HUES6 (cell line): Measurements from ENCODE around the gene PTTG1.

ENCODE experiments used
- H3K27ac ChIP-seq: 2 replicates; pipeline ENCODE4 v1.7.0; 2013; ENCODE audit warnings: low read depth, mild to moderate bottlenecking, low read length, inconsistent platforms
- H3K27me3 ChIP-seq: 2 replicates; pipeline ENCODE4 v1.6.1; 2013; ENCODE audit warnings: low read length; ENCODE audit not compliant: control insufficient read depth, insufficient read depth
- H3K36me3 ChIP-seq: 2 replicates; pipeline ENCODE4 v1.6.1; 2013; ENCODE audit warnings: low read length; ENCODE audit not compliant: control insufficient read depth, insufficient read depth
- H3K4me1 ChIP-seq: 2 replicates; pipeline ENCODE4 v1.6.1; 2013; ENCODE audit warnings: low read length; ENCODE audit not compliant: control insufficient read depth, insufficient read depth
- H3K4me3 ChIP-seq: 2 replicates; pipeline ENCODE4 v1.5.1; 2013; ENCODE audit warnings: low read depth, low read length
- H3K9ac ChIP-seq: one replicate; pipeline ENCODE4 v1.6.1; 2013; ENCODE audit warnings: mild to moderate bottlenecking, low read length
- H3K9me3 ChIP-seq: 2 replicates; pipeline ENCODE4 v1.6.1; 2013; ENCODE audit warnings: low read depth, low read length; ENCODE audit not compliant: control insufficient read depth, insufficient read depth

Gene PTTG1

DNA sequence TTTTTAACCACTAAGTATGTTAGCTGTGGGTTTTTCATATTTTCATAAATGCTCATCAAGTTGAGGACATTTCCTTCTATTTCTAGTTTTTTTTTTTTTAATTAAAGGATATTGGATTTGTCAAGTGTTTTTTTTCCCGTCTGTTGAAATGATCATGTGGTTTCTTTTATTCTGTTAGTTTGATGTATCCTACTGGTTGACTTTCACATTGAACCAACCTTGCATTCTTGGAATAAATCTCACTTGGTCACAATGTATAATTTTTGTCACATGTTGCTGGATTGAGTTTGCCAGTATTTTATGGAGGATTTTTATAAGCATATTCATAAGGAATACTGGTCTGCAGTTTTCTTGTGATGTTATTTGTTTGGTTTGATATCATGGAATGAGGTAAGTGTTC is 34.2 kb upstream of the PTTG1 start:
- Histone ChIP-seq H3K27ac (no peak overlapping the region), H3K36me3 (no peaks in the 10 kb centered on the region), H3K9ac (no peak overlapping the region), H3K27me3 (no peaks in the 10 kb centered on the region), H3K4me1 (no peaks in the 10 kb centered on the region), H3K9me3 (peaks cover 10% of the 10 kb centered on the region; the same call in 1 of the 2 replicates), H3K4me3 (no peak overlapping the region)

DNA sequence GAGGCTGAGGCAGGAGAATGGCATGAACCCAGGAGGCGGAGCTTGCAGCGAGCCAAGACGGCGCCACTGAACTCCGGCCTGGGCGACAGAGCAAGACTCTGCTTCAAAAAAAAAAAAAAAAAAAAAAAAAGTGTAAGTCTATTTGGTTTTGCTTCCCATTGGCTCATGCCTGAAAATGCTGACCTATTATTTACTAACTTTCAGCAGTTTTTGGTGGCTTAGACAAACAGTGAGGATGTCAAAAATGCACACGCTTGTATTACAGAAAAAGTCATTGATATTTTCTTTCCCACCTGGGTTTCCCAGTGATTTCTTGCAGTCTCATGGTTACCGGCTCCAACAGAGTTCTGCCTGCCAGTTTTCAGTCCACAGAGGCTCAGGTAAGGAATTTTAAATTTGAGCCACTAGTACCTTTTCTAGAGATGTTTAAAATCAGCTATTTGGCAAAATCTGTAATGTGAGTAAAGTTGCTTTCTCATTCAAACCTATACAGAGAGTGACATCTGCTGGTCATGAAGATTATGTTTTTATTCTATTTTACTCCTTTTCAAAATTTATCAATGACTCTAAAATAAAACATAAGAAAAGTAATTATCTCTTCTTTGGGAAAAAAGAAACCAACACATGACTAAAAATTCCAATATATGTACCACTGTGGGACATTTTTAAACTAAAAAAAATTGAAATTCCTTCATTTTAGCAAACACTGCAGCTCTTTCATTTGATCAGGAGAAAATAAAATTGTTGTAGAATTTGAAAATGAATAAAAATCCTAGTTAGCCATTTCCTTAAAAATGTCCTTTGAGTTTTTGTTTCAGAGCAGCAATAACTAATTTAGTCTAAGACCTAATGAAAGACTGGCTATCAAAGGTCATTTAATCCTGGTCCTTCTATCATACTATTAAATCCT is 30.6 kb upstream of the PTTG1 start:
- H3K9ac ChIP-seq, result no peak overlapping the region
- no peaks in the 10 kb centered on the region for H3K4me1 ChIP-seq
- peaks cover 10% of the 10 kb centered on the region; the same call in 1 of the 2 replicates for H3K9me3 ChIP-seq
- no peaks in the 10 kb centered on the region for H3K27me3 ChIP-seq
- H3K4me3 ChIP-seq, result no peak overlapping the region
- no peaks in the 10 kb centered on the region for H3K36me3 ChIP-seq
- no peak overlapping the region for H3K27ac ChIP-seq

DNA sequence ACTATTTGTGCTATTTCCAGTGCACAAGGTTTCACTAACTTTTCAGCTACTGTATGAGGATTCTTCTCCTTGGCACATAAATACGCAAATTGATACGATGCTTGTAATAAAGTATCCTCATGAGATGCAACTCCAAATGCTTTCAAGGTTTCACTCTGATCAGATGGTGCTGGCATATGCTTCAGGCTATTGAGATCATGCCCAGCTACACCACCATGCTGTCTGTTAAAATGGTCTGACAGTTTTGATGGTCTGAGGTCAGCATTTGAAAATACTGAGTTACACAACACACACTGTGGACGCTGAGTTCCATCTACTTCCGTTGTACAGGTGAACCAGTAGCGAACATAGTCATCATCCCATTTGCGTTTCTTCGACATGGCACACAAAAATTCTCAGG is 26.5 kb upstream of the PTTG1 start:
- Histone ChIP-seq H3K4me1 (peaks cover 5% of the 10 kb centered on the region), H3K36me3 (no peaks in the 10 kb centered on the region), H3K27me3 (no peaks in the 10 kb centered on the region), H3K27ac (no peak overlapping the region), H3K4me3 (no peak overlapping the region), H3K9ac (no peak overlapping the region), H3K9me3 (no peaks in the 10 kb centered on the region)

DNA sequence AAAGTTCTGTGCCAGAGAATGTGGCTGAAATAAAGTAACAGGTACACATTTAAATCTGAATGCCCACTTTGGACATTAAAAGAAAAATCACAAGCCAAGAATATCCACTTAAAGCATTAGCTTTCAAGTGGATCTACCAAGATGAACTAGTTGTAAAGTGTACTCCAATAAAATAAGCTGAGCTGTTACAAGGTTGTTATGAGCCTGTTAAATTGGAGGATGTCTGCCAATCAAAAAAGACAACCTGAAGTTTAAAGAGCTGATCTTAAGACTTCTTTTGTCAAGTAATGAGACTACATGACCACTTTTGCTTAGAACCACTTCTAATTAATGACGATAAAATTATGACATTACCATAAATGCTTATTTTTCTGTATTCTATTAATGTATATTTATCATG is 24.2 kb upstream of the PTTG1 start:
- Histone ChIP-seq H3K4me3 (no peak overlapping the region), H3K27me3 (no peaks in the 10 kb centered on the region), H3K27ac (no peak overlapping the region), H3K9ac (no peak overlapping the region), H3K4me1 (peaks cover 5% of the 10 kb centered on the region), H3K36me3 (peaks cover 12% of the 10 kb centered on the region; the same call in 1 of the 2 replicates), H3K9me3 (no peaks in the 10 kb centered on the region)

DNA sequence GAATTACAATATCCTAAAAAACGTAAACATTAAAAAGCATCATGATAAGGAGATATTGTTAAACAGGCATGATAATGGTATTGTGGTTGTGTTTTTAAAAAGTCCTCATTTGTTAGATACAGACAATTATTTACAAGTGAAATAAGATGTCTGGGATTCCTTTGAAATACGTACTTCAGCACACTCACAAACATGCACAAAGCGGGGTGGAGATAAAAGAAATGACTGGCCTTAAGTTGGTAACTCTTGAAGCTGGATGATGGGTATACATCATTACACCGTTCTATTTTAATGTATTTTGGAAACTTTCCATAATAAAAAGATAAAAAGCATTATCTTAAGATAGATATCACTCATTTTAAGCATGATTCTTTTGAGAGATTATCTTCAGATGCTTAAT is 22.8 kb upstream of the PTTG1 start:
- Histone ChIP-seq H3K27me3 (no peaks in the 10 kb centered on the region), H3K27ac (no peak overlapping the region; the same call in 1 of the 2 replicates), H3K4me1 (peaks cover 5% of the 10 kb centered on the region), H3K4me3 (peak overlapping the region; percentile 80), H3K9ac (peak overlapping the region; percentile 96), H3K9me3 (no peaks in the 10 kb centered on the region), H3K36me3 (peaks cover 21% of the 10 kb centered on the region)

DNA sequence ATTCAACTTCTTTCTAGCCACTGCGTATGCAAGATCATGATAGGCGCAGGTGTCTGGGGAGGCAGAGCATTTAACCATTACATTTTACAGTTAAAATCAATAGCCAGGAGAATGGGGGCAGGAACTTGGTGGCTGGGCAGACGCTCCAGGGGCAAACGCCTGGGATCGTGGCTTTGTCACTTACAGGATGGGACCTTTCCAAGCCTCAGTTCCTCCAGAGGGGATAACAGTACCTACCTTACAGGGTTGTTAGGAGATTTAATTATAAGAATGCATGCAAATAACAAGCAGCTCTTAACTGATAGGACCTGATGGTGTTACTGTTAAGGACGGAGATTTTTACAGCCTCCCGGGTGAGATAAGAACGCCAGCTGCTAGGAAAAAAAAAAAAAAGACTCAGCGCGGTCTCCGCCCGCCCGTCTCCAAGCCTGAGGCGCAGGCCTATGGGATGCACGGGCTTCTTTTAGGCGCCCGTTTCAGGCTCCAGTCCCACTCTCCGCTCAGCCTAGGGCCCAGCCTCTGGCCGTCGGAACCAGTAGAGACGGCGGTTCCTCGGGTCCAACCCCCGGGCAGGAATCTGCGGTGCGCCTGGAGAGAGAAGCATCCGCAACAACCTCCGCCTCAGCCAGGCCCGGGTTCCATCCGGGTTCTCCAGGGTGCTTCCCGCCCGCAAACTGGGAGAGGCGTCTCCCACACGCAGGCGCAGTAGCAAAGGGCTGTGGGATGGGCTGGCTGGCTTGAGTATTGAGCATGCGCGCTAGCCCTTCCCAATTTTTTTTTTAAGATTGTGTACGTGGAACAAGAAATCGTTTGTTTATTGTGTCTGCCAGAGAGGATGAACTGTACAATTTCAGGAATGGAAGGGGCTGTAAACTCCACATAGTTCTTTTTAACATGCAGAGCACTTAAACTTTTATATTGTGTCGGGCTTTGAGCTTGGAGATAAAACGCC is 22.0 kb upstream of the PTTG1 start, which contains the start of gene FAM200C:
Gene FAM200C (minus strand): TSS at position 653 of the 952 bp plus-strand sequence. CDS start 4,564 bp downstream, outside the sequence.
- no peaks in the 10 kb centered on the region for H3K9me3 ChIP-seq
- H3K27ac ChIP-seq, result peak within 1 kb of the TSS; percentile 96
- peaks cover 30% of the 10 kb centered on the region for H3K36me3 ChIP-seq
- H3K4me1 ChIP-seq, result peaks cover 5% of the 10 kb centered on the region
- H3K4me3 ChIP-seq, result peak within 1 kb of the TSS; percentile 80
- no peaks in the 10 kb centered on the region for H3K27me3 ChIP-seq
- H3K9ac ChIP-seq, result peak within 1 kb of the TSS; percentile 96

DNA sequence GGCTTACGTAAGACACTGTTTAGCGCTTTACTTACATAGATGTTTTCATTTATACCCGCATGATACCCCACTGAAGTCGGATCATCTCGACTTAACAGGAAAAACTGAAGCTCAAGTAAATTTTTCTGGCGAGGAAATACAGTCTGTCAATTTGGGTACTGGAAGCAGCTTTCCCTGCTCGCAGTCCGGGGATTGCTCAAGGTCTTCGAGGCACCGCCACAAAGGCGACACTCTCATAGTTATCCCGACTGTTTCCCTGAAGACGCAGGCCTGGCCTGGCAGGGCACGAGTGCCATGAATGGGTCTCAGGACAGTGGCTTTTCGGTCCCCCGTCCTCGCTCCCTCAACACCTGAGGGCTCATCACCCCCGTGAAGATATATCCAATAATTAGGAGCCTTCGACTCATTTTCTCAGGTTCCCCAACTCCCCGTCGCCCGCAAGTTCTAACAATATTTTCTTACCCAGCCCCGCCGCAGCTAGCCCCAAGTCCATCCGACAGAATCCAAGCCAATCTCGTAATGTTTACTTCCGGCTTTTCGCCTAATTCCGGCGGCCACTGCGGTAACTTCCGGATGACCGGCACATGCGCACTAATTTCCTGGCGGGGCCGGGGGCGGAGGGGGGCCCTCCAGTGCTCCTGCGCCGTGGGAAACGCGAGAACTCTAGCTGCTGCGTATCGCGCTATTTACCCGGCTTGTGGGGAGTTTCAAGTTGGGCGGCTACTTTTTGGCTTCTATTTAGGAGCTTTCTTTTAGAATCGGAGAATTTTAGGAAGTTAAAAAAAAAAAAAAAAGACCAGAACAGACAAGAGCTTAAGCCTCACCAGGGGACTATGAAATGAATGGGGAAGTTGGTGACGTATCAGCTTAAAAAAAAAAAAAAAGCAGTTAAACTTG is 2.8 kb upstream of the PTTG1 start, which contains the start of gene SLU7:
Gene SLU7 (minus strand): TSS at position 521 of the 897 bp plus-strand sequence. CDS start 3,787 bp downstream, outside the sequence.
- peak within 1 kb of the TSS; percentile 88 for H3K4me3 ChIP-seq
- H3K9ac ChIP-seq, result peak within 1 kb of the TSS; percentile 78
- H3K9me3 ChIP-seq, result no peaks in the 10 kb centered on the region
- H3K27ac ChIP-seq, result peak within 1 kb of the TSS; percentile 75; the same call in 1 of the 2 replicates
- no peaks in the 10 kb centered on the region for H3K27me3 ChIP-seq
- peaks cover 22% of the 10 kb centered on the region for H3K4me1 ChIP-seq
- H3K36me3 ChIP-seq, result peaks cover 22% of the 10 kb centered on the region

DNA sequence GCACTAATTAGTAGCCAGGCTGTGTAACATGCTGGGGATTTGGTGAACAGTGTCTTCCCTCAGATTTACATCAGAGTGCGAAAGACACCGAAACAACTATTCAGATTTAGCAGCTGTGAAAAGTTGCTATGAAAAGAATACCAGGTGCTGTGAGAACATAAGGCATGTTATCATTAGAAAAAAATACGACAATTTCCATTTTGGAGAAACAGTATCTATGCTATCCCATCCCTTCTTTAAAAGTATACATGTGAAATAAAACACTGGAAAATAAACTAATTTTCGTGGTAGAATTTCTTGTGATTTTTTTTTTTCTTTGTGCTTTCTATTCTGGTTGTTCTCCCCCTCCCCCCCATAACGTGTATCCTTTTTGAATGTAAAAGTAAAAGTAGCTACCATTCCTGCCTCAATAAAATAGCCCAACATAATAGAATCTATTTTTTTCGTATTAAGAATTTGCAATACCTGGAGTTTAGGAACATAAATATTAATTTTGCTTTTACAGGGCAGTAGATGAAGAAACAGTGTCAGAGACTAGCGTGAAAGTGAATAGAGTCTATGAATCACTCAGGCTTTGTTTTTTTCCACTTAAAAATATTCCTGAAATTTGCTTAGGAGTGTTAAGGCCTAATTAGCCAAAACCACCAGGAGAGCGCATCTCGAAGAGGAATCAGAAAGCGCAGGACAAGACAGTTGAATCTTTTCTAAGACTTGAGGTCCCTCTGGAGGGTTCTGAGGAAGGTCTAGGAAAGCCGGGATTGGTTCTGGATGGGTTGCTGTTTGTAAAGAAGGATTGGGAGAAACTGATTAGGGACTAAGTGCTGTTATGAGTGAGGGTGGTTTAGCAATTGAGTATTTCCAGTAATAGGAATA is 2.0 kb upstream of the PTTG1 start:
- peaks cover 22% of the 10 kb centered on the region for H3K4me1 ChIP-seq
- no peaks in the 10 kb centered on the region for H3K27me3 ChIP-seq
- H3K9me3 ChIP-seq, result no peaks in the 10 kb centered on the region
- peak overlapping the region; percentile 78 for H3K9ac ChIP-seq
- peak overlapping the region; percentile 75; the same call in 1 of the 2 replicates for H3K27ac ChIP-seq
- peaks cover 24% of the 10 kb centered on the region for H3K36me3 ChIP-seq
- peak overlapping the region; percentile 88 for H3K4me3 ChIP-seq

DNA sequence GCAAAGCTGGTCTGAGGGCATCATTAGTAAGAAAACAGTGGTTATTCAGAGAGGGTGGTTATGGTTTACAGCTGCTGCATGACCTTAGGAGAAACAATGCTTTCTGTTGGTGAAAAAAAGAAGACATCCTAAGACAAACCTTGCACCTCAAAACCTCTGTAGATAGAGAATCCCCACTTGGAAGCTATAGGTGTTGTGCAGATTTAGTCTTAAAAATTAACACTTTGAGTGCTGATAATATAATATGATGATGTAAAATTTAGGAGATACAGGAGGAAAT is 1.4 kb upstream of the PTTG1 start:
- Histone ChIP-seq H3K27me3 (no peaks in the 10 kb centered on the region), H3K4me3 (peak overlapping the region; percentile 88; the same call in 1 of the 2 replicates), H3K27ac (no peak overlapping the region), H3K9ac (no peak overlapping the region), H3K36me3 (peaks cover 27% of the 10 kb centered on the region), H3K9me3 (no peaks in the 10 kb centered on the region), H3K4me1 (peaks cover 22% of the 10 kb centered on the region)
